ENCODE data around the gene FASTK. TPM values are rescaled to one million over a fixed set of nuclear protein-coding genes. Genes with fewer than 3 reads are reported as not detected.
A peak's percentile ranks its signal among the peaks of the same experiment; 100 is the strongest.
"Not testable (repeated sequence)": the region's sequence is repeated elsewhere in the genome, so short reads cannot be mapped to it uniquely, and the experiment has no call there.

Gene FASTK
- total and polyA plus RNA-seq, 10 donors, result 72.9 to 183 (median 85.5) TPM

- DNase-seq, result peak; percentile 98
- Histone ChIP-seq H3K27ac (peak within 1 kb of the TSS; percentile 61 to 88 (median 82)), H3K27me3 (replicated peaks in 1 of 7) (peaks cover 0 to 10% (median 0%) of the 10 kb centered on the region in 7 donors), H3K4me3 (peak within 1 kb of the TSS; percentile 63 to 97 (median 80)), H3K4me1 (peaks cover 6 to 33% (median 21%) of the 10 kb centered on the region in 6 donors), H3K36me3 (peaks cover 0 to 21% (median 0%) of the 10 kb centered on the region in 6 donors), H3K9me3 (no peaks in the 10 kb centered on the region)
- intact Hi-C loops (cut with DNase I; ENCODE audit: low total_unique reads), result no loop called here
- TF ChIP-seq POLR2A (IDR thresholded peaks at IDR 0.05) (peak in 1 of 3 donors; percentile 24), POLR2AphosphoS5 (IDR thresholded peaks at IDR 0.05) (peak; percentile 77 to 84 (median 84))
- TF ChIP-seq, protein P1, sequence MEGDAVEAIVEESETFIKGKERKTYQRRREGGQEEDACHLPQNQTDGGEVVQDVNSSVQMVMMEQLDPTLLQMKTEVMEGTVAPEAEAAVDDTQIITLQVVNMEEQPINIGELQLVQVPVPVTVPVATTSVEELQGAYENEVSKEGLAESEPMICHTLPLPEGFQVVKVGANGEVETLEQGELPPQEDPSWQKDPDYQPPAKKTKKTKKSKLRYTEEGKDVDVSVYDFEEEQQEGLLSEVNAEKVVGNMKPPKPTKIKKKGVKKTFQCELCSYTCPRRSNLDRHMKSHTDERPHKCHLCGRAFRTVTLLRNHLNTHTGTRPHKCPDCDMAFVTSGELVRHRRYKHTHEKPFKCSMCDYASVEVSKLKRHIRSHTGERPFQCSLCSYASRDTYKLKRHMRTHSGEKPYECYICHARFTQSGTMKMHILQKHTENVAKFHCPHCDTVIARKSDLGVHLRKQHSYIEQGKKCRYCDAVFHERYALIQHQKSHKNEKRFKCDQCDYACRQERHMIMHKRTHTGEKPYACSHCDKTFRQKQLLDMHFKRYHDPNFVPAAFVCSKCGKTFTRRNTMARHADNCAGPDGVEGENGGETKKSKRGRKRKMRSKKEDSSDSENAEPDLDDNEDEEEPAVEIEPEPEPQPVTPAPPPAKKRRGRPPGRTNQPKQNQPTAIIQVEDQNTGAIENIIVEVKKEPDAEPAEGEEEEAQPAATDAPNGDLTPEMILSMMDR (IDR thresholded peaks at IDR 0.05 in 8 of 11, conservative IDR thresholded peaks at IDR 0.05 in 3 of 11), result peak; percentile 27 to 65 (median 52)
- 1 to 3% (median 1%) methylated on average over 36 to 53 of the region's 53 CpGs for WGBS, 5 donors
Observed at GRCh38 chr7:151028131-151028947, 52.3 kb downstream of the FASTK start, which contains the start of gene ABCB8. Gene ABCB8 (plus strand): TSS chr7:151028450. CDS start chr7:151028516, 66 bp downstream.

DNA sequence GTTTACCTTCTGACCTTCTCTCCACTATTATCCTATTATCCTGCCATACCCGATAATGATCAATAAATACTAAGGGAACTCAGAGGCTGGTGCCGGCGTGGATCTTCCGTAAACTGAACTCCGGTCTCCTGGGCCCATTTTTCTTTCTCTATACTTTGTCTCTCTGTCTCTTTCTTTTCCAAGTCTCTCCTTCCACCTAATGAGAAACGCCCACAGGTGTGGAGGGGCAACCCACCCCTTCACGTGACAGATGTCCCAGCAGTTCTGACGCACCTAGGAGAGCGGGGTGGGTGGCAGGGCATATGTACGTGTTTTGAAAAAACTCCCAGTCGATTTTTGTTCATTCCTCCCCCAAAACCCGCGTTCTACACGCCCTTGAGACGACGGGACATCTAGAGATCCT, 52.9 kb downstream of the FASTK start:
- H3K9me3 ChIP-seq; intact Hi-C loops (cut with DNase I; ENCODE audit: low total_unique reads); DNase-seq: not testable (repeated sequence)
- Histone ChIP-seq H3K27ac (peak overlapping the region in 7 of 8 donors; percentile 69 to 88 (median 84)), H3K27me3 (replicated peaks in 1 of 7) (peaks cover 0 to 15% (median 0%) of the 10 kb centered on the region in 7 donors), H3K4me3 (peak overlapping the region; percentile 63 to 97 (median 80)), H3K4me1 (peaks cover 6 to 33% (median 21%) of the 10 kb centered on the region in 6 donors), H3K36me3 (peaks cover 0 to 15% (median 0%) of the 10 kb centered on the region in 6 donors)
- 9 to 15% (median 10%) methylated on average over 16 of the region's 16 CpGs for WGBS, 5 donors

GRCh38 chr7:151026771-151027727, 53.6 kb downstream of the FASTK start:
- peak overlapping the region in 3 of 8 donors; percentile 82 to 89 (median 82) for H3K4me3 ChIP-seq
- H3K4me1 ChIP-seq, result peaks cover 6 to 33% (median 21%) of the 10 kb centered on the region in 6 donors
- H3K36me3 ChIP-seq; H3K9me3 ChIP-seq; DNase-seq; intact Hi-C loops (cut with DNase I; ENCODE audit: low total_unique reads): not testable (repeated sequence)
- H3K27me3 ChIP-seq (replicated peaks in 1 of 7), result peaks cover 0 to 21% (median 0%) of the 10 kb centered on the region in 7 donors
- 44 to 52% (median 48%) methylated on average over 19 of the region's 19 CpGs for WGBS, 5 donors
- H3K27ac ChIP-seq, result peak overlapping the region in 6 of 8 donors; percentile 69 to 88 (median 86)

Other genes starting within 250 kb of the FASTK start
- gene AOC1, start 228.3 kb downstream of the FASTK start, total RNA-seq, result 1 to 10 TPM in 2 of 7 donors, under 1 TPM in 3, not detected in 2; 0.36 to 2.5 (median 0.79) TPM
- gene AOC1, start 228.3 kb downstream of the FASTK start, polyA plus RNA-seq, result 1 to 10 TPM in 1 of 3 donors, under 1 TPM in 2; 0.03 to 1.1 (median 0.39) TPM
- 1 to 10 TPM; 1.6 to 5.1 (median 2.8) TPM for gene KCNH2, start 102.5 kb downstream of the FASTK start, total RNA-seq
- 1 to 10 TPM in 2 of 3 donors, under 1 TPM in 1; 0.67 to 2.5 (median 1.3) TPM for gene KCNH2, start 102.5 kb downstream of the FASTK start, polyA plus RNA-seq
- 100 to 1,000 TPM; 106 to 455 (median 187) TPM for gene NOS3, start 89.8 kb downstream of the FASTK start, total RNA-seq
- 10 to 100 TPM; 11.9 to 81.1 (median 28.4) TPM for gene NOS3, start 89.8 kb downstream of the FASTK start, polyA plus RNA-seq
- gene ATG9B, start 56.3 kb downstream of the FASTK start, total RNA-seq, result 1 to 10 TPM in 6 of 7 donors, under 1 TPM in 1; 0.66 to 3.8 (median 2.8) TPM
- gene ATG9B, start 56.3 kb downstream of the FASTK start, polyA plus RNA-seq, result 1 to 10 TPM; 1.8 to 3.7 (median 1.9) TPM
- 10 to 100 TPM; 22.5 to 42.6 (median 29.1) TPM for gene ABCB8, start 52.4 kb downstream of the FASTK start, total RNA-seq
- gene ABCB8, start 52.4 kb downstream of the FASTK start, polyA plus RNA-seq, result 10 to 100 TPM; 12.9 to 21.1 (median 17.2) TPM
- gene ASIC3, start 32.3 kb downstream of the FASTK start, total RNA-seq, result 1 to 10 TPM; 1.5 to 5.0 (median 2.9) TPM
- gene ASIC3, start 32.3 kb downstream of the FASTK start, polyA plus RNA-seq, result 1 to 10 TPM; 1.1 to 3.7 (median 2.6) TPM
- gene CDK5, start 22.9 kb downstream of the FASTK start, total RNA-seq, result 10 to 100 TPM in 4 of 7 donors, 1 to 10 TPM in 3; 7.5 to 17.9 (median 11.2) TPM
- 10 to 100 TPM in 1 of 3 donors, 1 to 10 TPM in 2; 6.3 to 10.1 (median 9.2) TPM for gene CDK5, start 22.9 kb downstream of the FASTK start, polyA plus RNA-seq
- gene SLC4A2, start 21.2 kb downstream of the FASTK start, total RNA-seq, result 100 to 1,000 TPM in 1 of 7 donors, 10 to 100 TPM in 6; 58.9 to 112 (median 85.2) TPM
- gene SLC4A2, start 21.2 kb downstream of the FASTK start, polyA plus RNA-seq, result 100 to 1,000 TPM in 1 of 3 donors, 10 to 100 TPM in 2; 43.9 to 122 (median 99.4) TPM
- gene TMUB1, start 2.7 kb upstream of the FASTK start, total RNA-seq, result 10 to 100 TPM; 27.1 to 47.8 (median 38.2) TPM
- gene TMUB1, start 2.7 kb upstream of the FASTK start, polyA plus RNA-seq, result 10 to 100 TPM; 43.0 to 73.4 (median 45.9) TPM
- 10 to 100 TPM; 43.2 to 94.4 (median 73.0) TPM for gene AGAP3, start 5.7 kb upstream of the FASTK start, total RNA-seq
- 10 to 100 TPM; 21.8 to 79.1 (median 51.2) TPM for gene AGAP3, start 5.7 kb upstream of the FASTK start, polyA plus RNA-seq
- gene GBX1, start 86.9 kb upstream of the FASTK start, total RNA-seq, result not detected
- not detected for gene GBX1, start 86.9 kb upstream of the FASTK start, polyA plus RNA-seq
- gene ASB10, start 106.4 kb upstream of the FASTK start, total RNA-seq, result not detected
- gene ASB10, start 106.4 kb upstream of the FASTK start, polyA plus RNA-seq, result not detected
- not detected for gene H2BK1, start 129.7 kb upstream of the FASTK start, total RNA-seq
- under 1 TPM in 1 of 3 donors, not detected in 2; 0.24 TPM for gene H2BK1, start 129.7 kb upstream of the FASTK start, polyA plus RNA-seq
- 10 to 100 TPM; 22.7 to 30.0 (median 29.8) TPM for gene ABCF2, start 146.4 kb upstream of the FASTK start, total RNA-seq
- gene ABCF2, start 146.4 kb upstream of the FASTK start, polyA plus RNA-seq, result 10 to 100 TPM in 2 of 3 donors, 1 to 10 TPM in 1; 9.2 to 19.3 (median 12.9) TPM
- gene CHPF2, start 151.7 kb upstream of the FASTK start, total RNA-seq, result 10 to 100 TPM; 39.9 to 55.4 (median 47.6) TPM
- gene CHPF2, start 151.7 kb upstream of the FASTK start, polyA plus RNA-seq, result 10 to 100 TPM; 16.3 to 30.0 (median 27.8) TPM
- 10 to 100 TPM; 12.0 to 40.2 (median 18.1) TPM for gene SMARCD3, start 167.9 kb upstream of the FASTK start, total RNA-seq
- 10 to 100 TPM in 2 of 3 donors, 1 to 10 TPM in 1; 8.8 to 16.2 (median 15.1) TPM for gene SMARCD3, start 167.9 kb upstream of the FASTK start, polyA plus RNA-seq